ENCODE measurements around the gene CAMK4.

DNA sequence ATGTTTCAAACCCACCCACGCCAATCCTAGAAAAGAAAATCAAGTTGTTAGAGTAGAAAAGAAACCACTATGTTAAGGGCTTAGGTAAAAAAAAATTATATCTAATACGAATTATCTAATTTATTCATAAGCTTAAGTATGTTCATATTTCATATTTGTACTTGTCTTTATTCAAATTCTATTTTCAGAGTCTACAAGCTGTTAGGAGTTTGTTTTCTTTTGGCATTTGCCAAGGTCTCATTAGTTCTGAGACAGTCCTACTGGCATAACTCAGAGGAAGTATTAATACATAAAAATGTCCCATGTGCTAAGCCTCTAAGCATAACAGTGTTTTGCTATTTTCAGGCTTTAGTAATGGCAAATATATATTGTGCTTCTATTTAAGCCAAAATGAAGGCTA, 230.6 kb downstream of the CAMK4 start:
- TF ChIP-seq, protein P1, sequence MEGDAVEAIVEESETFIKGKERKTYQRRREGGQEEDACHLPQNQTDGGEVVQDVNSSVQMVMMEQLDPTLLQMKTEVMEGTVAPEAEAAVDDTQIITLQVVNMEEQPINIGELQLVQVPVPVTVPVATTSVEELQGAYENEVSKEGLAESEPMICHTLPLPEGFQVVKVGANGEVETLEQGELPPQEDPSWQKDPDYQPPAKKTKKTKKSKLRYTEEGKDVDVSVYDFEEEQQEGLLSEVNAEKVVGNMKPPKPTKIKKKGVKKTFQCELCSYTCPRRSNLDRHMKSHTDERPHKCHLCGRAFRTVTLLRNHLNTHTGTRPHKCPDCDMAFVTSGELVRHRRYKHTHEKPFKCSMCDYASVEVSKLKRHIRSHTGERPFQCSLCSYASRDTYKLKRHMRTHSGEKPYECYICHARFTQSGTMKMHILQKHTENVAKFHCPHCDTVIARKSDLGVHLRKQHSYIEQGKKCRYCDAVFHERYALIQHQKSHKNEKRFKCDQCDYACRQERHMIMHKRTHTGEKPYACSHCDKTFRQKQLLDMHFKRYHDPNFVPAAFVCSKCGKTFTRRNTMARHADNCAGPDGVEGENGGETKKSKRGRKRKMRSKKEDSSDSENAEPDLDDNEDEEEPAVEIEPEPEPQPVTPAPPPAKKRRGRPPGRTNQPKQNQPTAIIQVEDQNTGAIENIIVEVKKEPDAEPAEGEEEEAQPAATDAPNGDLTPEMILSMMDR (IDR thresholded peaks at IDR 0.05) = no peak
- TF ChIP-seq POLR2A (IDR thresholded peaks at IDR 0.05; ENCODE audit: low read depth) (no peak), POLR2AphosphoS5 (IDR thresholded peaks at IDR 0.05) (no peak)
